Measurements from ENCODE around the gene OSBPL8. TPM values are rescaled to one million over a fixed set of nuclear protein-coding genes. Genes with fewer than 3 reads are reported as not detected.

OSBPL8 gene
- total and polyA plus RNA-seq, 12 donors = 3.7 to 154 (median 45.1) TPM

DNA sequence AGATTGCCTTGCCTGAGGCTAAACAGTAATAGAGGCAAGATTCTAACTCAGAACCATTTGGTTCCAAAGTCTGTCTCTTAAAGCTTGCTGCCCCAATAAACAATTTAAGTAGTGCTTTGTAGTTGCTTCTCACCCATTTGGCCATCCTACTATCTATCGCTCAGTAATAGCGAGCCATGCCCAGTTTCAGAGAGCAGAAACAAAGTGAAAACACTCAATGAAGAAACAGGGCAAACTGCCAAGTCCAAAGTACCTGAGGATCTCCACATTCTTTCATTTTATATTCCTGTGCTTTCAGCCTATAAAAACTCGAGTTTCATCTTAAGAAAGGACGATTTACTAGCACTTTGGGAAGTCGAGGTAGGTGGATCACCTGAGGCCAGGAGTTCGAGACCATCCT is 108.0 kb downstream of the OSBPL8 start:
- WGBS, 4 donors = 92 to 98% (median 95%) methylated on average over 6 of the region's 6 CpGs
- no peak for TF ChIP-seq POLR2A (IDR thresholded peaks at IDR 0.05)
- TF ChIP-seq, protein P1, sequence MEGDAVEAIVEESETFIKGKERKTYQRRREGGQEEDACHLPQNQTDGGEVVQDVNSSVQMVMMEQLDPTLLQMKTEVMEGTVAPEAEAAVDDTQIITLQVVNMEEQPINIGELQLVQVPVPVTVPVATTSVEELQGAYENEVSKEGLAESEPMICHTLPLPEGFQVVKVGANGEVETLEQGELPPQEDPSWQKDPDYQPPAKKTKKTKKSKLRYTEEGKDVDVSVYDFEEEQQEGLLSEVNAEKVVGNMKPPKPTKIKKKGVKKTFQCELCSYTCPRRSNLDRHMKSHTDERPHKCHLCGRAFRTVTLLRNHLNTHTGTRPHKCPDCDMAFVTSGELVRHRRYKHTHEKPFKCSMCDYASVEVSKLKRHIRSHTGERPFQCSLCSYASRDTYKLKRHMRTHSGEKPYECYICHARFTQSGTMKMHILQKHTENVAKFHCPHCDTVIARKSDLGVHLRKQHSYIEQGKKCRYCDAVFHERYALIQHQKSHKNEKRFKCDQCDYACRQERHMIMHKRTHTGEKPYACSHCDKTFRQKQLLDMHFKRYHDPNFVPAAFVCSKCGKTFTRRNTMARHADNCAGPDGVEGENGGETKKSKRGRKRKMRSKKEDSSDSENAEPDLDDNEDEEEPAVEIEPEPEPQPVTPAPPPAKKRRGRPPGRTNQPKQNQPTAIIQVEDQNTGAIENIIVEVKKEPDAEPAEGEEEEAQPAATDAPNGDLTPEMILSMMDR (IDR thresholded peaks at IDR 0.05) = no peak
- intact Hi-C loops (cut with DNase I) = no loop called here
- H3K4me1 ChIP-seq (replicated peaks in 1 of 2) = peaks cover 0 to 4% of the 10 kb centered on the region in 2 donors
- H3K9me3 ChIP-seq (replicated peaks in 1 of 3) = no peaks in the 10 kb centered on the region
- no peaks in the 10 kb centered on the region for H3K36me3 ChIP-seq (replicated peaks in 1 of 2)
- no peak overlapping the region for H3K4me3 ChIP-seq
- DNase-seq = no peak
- H3K27ac ChIP-seq = no peak overlapping the region
- H3K27me3 ChIP-seq = no peaks in the 10 kb centered on the region

DNA sequence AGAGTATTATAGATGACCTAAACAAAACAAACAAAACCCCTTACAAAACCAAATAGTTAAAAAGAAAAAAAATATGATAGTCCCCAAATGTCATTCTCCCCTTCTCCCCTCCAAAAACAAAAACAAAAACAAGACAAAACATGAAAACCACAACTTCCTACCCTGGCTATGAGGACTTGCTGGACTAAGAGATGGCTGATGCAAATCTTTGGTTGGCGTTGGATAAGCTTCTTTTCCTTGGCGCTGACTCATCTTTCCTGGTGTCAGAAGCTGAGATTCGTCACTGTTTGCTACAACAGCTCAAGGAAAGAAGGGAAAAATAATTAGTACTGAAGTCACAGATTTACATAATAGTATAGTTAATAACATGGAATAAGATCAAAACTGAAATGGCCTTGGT is 108.9 kb downstream of the OSBPL8 start:
- intact Hi-C loops (cut with DNase I) = no loop called here
- 58 to 69% (median 61%) methylated on average over 3 of the region's 3 CpGs for WGBS, 4 donors
- TF ChIP-seq POLR2A (IDR thresholded peaks at IDR 0.05) = no peak
- TF ChIP-seq, protein P1 (IDR thresholded peaks at IDR 0.05) = no peak

DNA sequence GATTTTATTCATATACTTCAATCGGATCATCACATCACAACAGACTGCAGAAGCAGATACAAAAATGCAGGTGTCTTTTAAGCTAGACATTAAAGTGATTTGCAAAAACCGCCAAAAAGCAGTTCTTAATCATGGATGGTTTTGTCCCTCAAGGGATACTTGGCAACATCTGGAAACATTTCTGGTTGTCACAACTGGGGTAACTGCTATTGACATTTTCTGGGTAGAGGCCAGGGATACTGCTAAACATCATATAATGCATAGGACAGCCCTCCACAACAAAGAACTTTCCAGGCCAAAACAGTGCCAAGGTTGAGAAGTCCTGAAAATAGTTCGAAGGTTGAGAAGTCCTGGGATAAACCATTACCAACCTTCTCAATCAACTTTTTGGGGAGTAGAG is 109.6 kb downstream of the OSBPL8 start:
- 95 to 99% (median 98%) methylated on average over 3 of the region's 3 CpGs for WGBS, 4 donors
- Histone ChIP-seq H3K27me3 (no peaks in the 10 kb centered on the region), H3K4me1 (replicated peaks in 1 of 2) (peaks cover 0 to 1% of the 10 kb centered on the region in 2 donors), H3K36me3 (replicated peaks in 1 of 2) (no peaks in the 10 kb centered on the region), H3K9me3 (replicated peaks in 1 of 3) (no peaks in the 10 kb centered on the region), H3K4me3 (no peak overlapping the region), H3K27ac (no peak overlapping the region)
- TF ChIP-seq POLR2A (IDR thresholded peaks at IDR 0.05) = no peak
- TF ChIP-seq, protein P1 (IDR thresholded peaks at IDR 0.05) = no peak
- intact Hi-C loops (cut with DNase I) = no loop called here
- DNase-seq = no peak

More for the DNA sequence above, 108.9 kb downstream of the OSBPL8 start:
- H3K9me3 ChIP-seq (replicated peaks in 1 of 3) = no peaks in the 10 kb centered on the region
- no peak overlapping the region for H3K4me3 ChIP-seq
- no peaks in the 10 kb centered on the region for H3K27me3 ChIP-seq
- peaks cover 0 to 4% of the 10 kb centered on the region in 2 donors for H3K4me1 ChIP-seq (replicated peaks in 1 of 2)
- no peaks in the 10 kb centered on the region for H3K36me3 ChIP-seq (replicated peaks in 1 of 2)
- H3K27ac ChIP-seq = no peak overlapping the region
- peak in 2 of 7 donors; percentile 18 to 26 for DNase-seq

DNA sequence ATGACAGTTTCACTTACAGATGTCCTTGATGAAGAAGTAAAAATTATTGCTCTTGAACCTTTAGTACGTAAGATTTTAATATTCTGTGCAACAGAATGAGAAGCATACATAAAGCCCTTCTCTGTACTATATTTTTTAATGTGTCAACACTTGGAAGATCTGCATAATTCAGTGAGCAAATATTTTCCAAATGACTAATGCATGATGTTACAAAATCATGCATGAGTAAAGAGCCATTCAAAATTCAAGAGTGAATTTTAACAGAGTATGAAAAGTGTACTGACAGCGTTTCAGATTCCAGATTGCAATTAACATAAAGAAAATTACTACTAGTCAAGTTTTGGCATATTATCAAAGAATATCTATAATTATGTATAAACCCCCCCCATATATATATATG is 110.0 kb downstream of the OSBPL8 start:
- intact Hi-C loops (cut with DNase I) = no loop called here
- TF ChIP-seq POLR2A (IDR thresholded peaks at IDR 0.05) = no peak
- TF ChIP-seq, protein P1 (IDR thresholded peaks at IDR 0.05) = no peak
- Histone ChIP-seq H3K27ac (no peak overlapping the region), H3K4me1 (replicated peaks in 1 of 2) (peaks cover 0 to 5% of the 10 kb centered on the region in 2 donors), H3K9me3 (replicated peaks in 1 of 3) (no peaks in the 10 kb centered on the region), H3K36me3 (replicated peaks in 1 of 2) (no peaks in the 10 kb centered on the region), H3K27me3 (no peaks in the 10 kb centered on the region), H3K4me3 (no peak overlapping the region)
- DNase-seq = no peak
- WGBS, 4 donors = 81 to 90% (median 87%) methylated on average over 2 of the region's 2 CpGs

Measured in adrenal gland (tissue), 12 donors.